ENCODE results near the gene IRS2.

GRCh38 chr13:109812382-109812781 is 26.0 kb upstream of the IRS2 start:
- TF ChIP-seq POLR2AphosphoS5 (IDR thresholded peaks at IDR 0.05; ENCODE audit: low read depth, low read length) (no peak), POLR2A (IDR thresholded peaks at IDR 0.05; ENCODE audit: low read depth, low read length) (no peak), TAF1 (IDR thresholded peaks at IDR 0.05; ENCODE audit: low read depth, low read length) (no peak), SPI1 (IDR thresholded peaks at IDR 0.05; ENCODE audit: low read depth, low read length) (no peak)
